ENCODE data around the gene ZNF92.

- TF ChIP-seq, protein P1, sequence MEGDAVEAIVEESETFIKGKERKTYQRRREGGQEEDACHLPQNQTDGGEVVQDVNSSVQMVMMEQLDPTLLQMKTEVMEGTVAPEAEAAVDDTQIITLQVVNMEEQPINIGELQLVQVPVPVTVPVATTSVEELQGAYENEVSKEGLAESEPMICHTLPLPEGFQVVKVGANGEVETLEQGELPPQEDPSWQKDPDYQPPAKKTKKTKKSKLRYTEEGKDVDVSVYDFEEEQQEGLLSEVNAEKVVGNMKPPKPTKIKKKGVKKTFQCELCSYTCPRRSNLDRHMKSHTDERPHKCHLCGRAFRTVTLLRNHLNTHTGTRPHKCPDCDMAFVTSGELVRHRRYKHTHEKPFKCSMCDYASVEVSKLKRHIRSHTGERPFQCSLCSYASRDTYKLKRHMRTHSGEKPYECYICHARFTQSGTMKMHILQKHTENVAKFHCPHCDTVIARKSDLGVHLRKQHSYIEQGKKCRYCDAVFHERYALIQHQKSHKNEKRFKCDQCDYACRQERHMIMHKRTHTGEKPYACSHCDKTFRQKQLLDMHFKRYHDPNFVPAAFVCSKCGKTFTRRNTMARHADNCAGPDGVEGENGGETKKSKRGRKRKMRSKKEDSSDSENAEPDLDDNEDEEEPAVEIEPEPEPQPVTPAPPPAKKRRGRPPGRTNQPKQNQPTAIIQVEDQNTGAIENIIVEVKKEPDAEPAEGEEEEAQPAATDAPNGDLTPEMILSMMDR (IDR thresholded peaks at IDR 0.05; ENCODE audit: borderline replicate concordance, extremely low read depth, low read length, poor library complexity, severe bottlenecking), result no peak
- TF ChIP-seq EZH2 (IDR thresholded peaks at IDR 0.05; ENCODE audit: borderline replicate concordance, low read depth, low read length, severe bottlenecking), result no peak
Measured at GRCh38 chr7:65379318-65379717, 5.7 kb downstream of the ZNF92 start.
